Skin epidermis (tissue), 12 donors: ENCODE results near the gene SH3BP4.
A peak's percentile ranks its signal among the peaks of the same experiment; 100 is the strongest.

Source experiments
- H3K27ac ChIP-seq, 21 experiments: fragments of 200-600 bp; sonication (generic) in 11 of 21; one replicate each; pipeline ENCODE4 v1.5.0; 2020; ENCODE audit warnings: mild to moderate bottlenecking in 3 of 21, inconsistent platforms in 2 of 21, moderate library complexity in 2 of 21
- H3K4me3 ChIP-seq, 7 experiments: fragments of 200-600 bp; sonication (generic) in 2 of 7; one replicate each; pipeline ENCODE4 v1.5.0; 2020; ENCODE audit warnings: inconsistent platforms in 2 of 7, mild to moderate bottlenecking in 2 of 7, moderate library complexity in 1 of 7

Gene SH3BP4

GRCh38 chr2:235027558-235028214 lies 75.9 kb downstream of the SH3BP4 start:
- Histone ChIP-seq H3K27ac (peak overlapping the region in 19 of 21 experiments; percentile 14 to 86 (median 60)), H3K4me3 (no peak overlapping the region)

- Histone ChIP-seq H3K27ac (no peak overlapping the region), H3K4me3 (no peak overlapping the region)
Measured at GRCh38 chr2:235028646-235029045, 76.8 kb downstream of the SH3BP4 start.

DNA sequence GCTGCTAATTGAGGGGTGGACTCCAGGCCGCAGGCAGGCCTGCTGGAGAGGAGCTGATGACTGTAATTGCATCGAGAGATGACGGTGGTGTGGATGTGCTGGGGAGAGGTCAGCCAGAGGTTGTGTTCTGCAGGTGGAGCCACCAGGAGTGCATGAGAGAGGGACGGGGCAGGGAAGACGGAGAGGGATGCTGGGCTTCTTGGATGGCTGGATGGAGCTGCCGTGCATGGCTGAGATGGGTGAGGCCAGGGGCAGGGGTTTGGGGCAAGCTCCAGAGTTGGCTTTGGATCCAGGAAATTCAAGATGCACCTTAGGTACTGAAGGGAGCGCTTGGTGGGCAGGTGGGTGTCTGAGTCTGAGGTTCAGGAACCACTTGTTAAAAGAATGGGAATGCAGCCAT lies 77.2 kb downstream of the SH3BP4 start:
- Histone ChIP-seq H3K27ac (no peak overlapping the region), H3K4me3 (no peak overlapping the region)

DNA sequence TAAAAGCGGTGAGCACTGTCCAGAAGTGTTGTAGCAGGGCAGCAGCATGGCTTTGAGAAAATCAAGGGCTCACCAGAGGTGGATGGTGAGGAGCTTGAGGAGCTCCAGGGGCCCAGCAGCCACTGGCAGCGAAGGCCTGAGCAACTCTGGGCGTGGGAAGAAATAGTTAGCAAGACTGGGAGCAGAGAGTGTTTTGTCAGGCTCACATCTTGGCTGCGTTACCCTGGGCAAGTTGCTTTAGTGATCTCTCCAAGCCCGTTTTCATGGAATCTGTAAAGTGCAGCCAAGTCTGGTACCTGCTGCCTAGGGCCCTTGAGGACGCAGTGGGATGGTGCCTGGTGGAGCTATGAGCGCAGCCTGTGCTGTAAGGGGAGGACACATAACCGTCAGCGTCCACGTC lies 78.3 kb downstream of the SH3BP4 start:
- H3K4me3 ChIP-seq: no peak overlapping the region
- no peak overlapping the region for H3K27ac ChIP-seq

DNA sequence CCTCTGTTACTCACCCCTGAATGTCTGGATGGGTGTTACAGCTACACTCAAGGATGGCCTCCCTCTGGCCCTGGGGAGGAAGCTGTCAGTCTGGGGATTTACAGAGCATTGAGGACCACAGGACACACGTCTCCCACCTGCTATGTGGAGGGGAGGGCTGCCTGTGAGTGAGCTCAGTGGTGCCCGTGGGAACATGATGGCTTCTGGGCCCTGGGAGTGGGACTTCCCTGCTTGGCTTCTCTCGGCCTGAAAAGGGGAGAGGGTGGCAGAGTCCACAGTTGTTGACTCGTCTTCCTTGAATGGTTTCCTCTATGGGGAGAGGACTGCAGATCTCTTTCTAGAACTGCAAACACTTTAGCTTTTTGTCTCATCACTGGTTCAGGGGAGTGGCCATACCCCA lies 79.1 kb downstream of the SH3BP4 start:
- peak overlapping the region in 1 of 21 experiments; percentile 1 for H3K27ac ChIP-seq
- no peak overlapping the region for H3K4me3 ChIP-seq

DNA sequence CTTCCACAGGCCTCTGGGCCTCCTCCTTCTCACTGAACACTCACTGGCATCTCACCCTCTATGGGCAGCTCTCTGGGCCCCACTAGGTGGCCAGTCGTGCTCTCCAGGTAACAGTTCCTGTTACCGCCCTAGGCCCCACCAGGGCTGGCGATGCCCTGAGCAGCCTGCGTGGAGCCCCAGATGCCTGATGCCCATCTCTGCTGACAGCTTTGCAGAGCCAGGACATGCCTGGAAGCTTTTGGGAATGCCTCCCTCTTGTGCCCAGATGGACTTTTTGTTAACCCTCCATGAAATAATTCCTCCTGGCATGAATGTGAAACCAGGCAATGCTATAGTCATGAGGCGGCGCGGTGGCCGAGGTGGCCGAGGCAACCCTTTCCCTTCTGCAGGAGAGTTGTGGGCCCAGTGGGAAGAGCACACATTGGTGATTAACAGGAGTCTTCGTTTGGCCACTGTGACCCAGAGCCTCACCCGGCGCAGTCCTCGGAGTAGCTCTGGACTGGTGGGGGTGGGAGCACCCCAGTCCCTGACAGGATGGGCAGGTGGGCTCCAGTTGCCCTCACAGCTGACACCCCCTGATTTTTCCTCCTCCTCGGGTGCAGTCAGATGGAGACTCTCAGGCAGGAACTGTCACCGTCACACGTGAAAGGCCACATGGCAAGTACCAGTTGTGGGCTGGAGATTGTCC lies 80.0 kb downstream of the SH3BP4 start:
- Histone ChIP-seq H3K4me3 (no peak overlapping the region), H3K27ac (no peak overlapping the region)

- Histone ChIP-seq H3K27ac (no peak overlapping the region), H3K4me3 (no peak overlapping the region)
Measured at GRCh38 chr2:235032466-235032865, 80.6 kb downstream of the SH3BP4 start.

DNA sequence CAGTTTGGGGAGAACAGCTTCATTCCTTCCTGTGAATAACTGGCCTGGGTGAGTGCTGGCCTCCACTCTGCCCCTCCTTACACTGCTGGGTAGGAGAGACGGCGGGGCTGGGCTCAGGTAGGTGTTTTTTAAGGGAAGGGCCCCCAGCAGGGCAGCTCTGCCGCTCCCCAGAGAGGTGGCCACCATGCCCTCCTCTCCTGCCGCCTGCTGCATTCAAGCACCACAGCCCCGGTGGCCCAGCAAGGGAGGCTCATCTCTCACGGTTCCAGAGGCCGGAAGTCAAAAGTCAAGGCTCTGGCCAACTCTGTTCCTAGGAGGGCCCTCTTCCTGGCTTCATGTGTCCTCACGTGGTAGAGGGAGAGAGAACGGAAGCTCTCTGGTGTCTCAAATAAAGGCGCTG lies 81.1 kb downstream of the SH3BP4 start:
- no peak overlapping the region for H3K4me3 ChIP-seq

GRCh38 chr2:235034265-235035118 lies 82.7 kb downstream of the SH3BP4 start:
- H3K4me3 ChIP-seq: no peak overlapping the region
- no peak overlapping the region for H3K27ac ChIP-seq

More for the DNA sequence above, 81.1 kb downstream of the SH3BP4 start:
- H3K27ac ChIP-seq: no peak overlapping the region

GRCh38 chr2:235037604-235038166 lies 85.9 kb downstream of the SH3BP4 start:
- H3K27ac ChIP-seq: no peak overlapping the region
- H3K4me3 ChIP-seq: no peak overlapping the region

DNA sequence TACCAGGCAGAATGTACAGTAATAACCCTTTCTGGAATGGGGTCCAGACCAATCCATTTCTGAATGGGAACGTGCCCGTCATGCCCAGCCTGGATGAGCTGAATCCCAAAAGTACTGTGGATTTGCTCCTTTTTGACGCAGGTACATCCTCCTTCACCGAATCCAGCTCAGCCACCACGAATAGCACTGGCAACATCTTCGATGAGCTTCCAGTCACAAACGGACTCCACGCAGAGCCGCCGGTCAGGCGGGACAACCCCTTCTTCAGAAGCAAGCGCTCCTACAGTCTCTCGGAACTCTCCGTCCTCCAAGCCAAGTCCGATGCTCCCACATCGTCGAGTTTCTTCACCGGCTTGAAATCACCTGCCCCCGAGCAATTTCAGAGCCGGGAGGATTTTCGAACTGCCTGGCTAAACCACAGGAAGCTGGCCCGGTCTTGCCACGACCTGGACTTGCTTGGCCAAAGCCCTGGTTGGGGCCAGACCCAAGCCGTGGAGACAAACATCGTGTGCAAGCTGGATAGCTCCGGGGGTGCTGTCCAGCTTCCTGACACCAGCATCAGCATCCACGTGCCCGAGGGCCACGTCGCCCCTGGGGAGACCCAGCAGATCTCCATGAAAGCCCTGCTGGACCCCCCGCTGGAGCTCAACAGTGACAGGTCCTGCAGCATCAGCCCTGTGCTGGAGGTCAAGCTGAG lies 89.6 kb downstream of the SH3BP4 start:
- Histone ChIP-seq H3K27ac (no peak overlapping the region), H3K4me3 (no peak overlapping the region)

GRCh38 chr2:235041918-235042575 lies 90.2 kb downstream of the SH3BP4 start:
- no peak overlapping the region for H3K27ac ChIP-seq
- H3K4me3 ChIP-seq: no peak overlapping the region

GRCh38 chr2:235042576-235043515 lies 91.0 kb downstream of the SH3BP4 start:
- no peak overlapping the region for H3K4me3 ChIP-seq

GRCh38 chr2:235043762-235044500 lies 92.1 kb downstream of the SH3BP4 start:
- peak overlapping the region in 7 of 21 experiments; percentile 8 to 67 (median 39) for H3K27ac ChIP-seq
- H3K4me3 ChIP-seq: no peak overlapping the region

More at GRCh38 chr2:235042576-235043515, 91.0 kb downstream of the SH3BP4 start:
- H3K27ac ChIP-seq: no peak overlapping the region

- Histone ChIP-seq H3K4me3 (no peak overlapping the region), H3K27ac (peak overlapping the region in 8 of 21 experiments; percentile 8 to 67 (median 28))
Measured at GRCh38 chr2:235044501-235045271, 92.9 kb downstream of the SH3BP4 start.

DNA sequence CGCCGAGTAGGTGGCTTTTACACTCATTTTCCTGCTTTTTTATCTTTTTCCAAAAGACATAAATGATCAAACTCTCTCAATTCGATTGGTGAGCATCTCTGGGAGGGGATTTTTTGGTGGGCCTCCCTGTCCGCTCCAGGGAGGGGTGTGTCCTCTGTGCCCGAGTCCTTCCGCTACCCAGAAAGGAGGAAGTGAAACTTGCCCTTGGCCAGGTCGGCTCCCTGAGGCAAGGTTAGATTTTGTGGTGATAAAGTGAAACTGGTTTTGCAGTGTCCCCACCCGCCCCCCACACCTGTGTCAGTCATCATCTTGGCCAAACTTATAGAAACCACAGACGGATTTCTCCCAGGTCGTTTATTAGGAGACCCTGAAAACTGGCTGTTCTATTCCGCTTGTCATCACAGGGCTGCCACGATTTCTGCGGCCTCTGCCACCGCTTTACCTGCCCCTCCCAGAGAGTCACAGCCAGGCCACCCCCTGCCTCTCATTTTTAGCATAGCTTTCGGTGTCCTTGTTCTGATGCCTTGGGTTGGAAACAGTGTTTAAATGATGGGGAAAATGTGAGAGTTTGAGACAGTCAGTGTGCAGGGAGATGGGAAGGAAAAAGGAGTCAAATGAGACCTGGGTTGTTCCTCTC lies 93.6 kb downstream of the SH3BP4 start:
- no peak overlapping the region for H3K4me3 ChIP-seq
- peak overlapping the region in 3 of 21 experiments; percentile 31 to 67 (median 64) for H3K27ac ChIP-seq
